Stomach smooth muscle (tissue), 2 donors: ENCODE data around the gene PCMT1.
"Not testable (repeated sequence)": the region's sequence is repeated elsewhere in the genome, so short reads cannot be mapped to it uniquely, and the experiment has no call there.

Source experiments
- H3K27ac ChIP-seq: one replicate; pipeline ENCODE4 v1.7.0; 2013; ENCODE audit warnings: mild to moderate bottlenecking, low read length, inconsistent platforms
- H3K27me3 ChIP-seq, 2 donors: one replicate each; pipeline ENCODE4 v1.7.0; 2013; ENCODE audit warnings: low read length in 2 of 2; ENCODE audit not compliant: insufficient read depth in 2 of 2, control insufficient read depth in 1 of 2
- H3K36me3 ChIP-seq, 2 donors: one replicate each; pipeline ENCODE4 v1.7.0; 2013; ENCODE audit warnings: low read length in 2 of 2; ENCODE audit not compliant: control insufficient read depth in 2 of 2, insufficient read depth in 2 of 2
- H3K4me1 ChIP-seq: one replicate; pipeline ENCODE4 v1.7.0; 2013; ENCODE audit warnings: low read length; ENCODE audit not compliant: control insufficient read depth, insufficient read depth
- H3K4me3 ChIP-seq, 2 donors: one replicate each; pipeline ENCODE4 v1.7.0; 2013; ENCODE audit warnings: low read length in 2 of 2
- H3K9ac ChIP-seq, 2 donors: one replicate each; pipeline ENCODE4 v1.7.0; 2013; ENCODE audit warnings: low read length in 2 of 2, mild to moderate bottlenecking in 1 of 2
- H3K9me3 ChIP-seq, 2 donors: one replicate each; pipeline ENCODE4 v1.7.0; 2013; ENCODE audit warnings: low read length in 2 of 2; ENCODE audit not compliant: control insufficient read depth in 2 of 2
- donor health status: healthy.
- donor health status: Pancreatic carcinoma.

Gene PCMT1

GRCh38 chr6:149751239-149751638 lies 1.7 kb downstream of the PCMT1 start:
- peaks cover 18% of the 10 kb centered on the region for H3K4me1 ChIP-seq
- no peak overlapping the region for H3K9ac ChIP-seq

GRCh38 chr6:149751920-149752319 lies 2.4 kb downstream of the PCMT1 start:
- not testable (repeated sequence) for H3K36me3 ChIP-seq, H3K27me3 ChIP-seq, H3K9ac ChIP-seq, H3K27ac ChIP-seq, H3K4me3 ChIP-seq, H3K9me3 ChIP-seq
- peaks cover 12% of the 10 kb centered on the region for H3K4me1 ChIP-seq

More at GRCh38 chr6:149751239-149751638, 1.7 kb downstream of the PCMT1 start:
- Histone ChIP-seq H3K9me3 (no peaks in the 10 kb centered on the region), H3K36me3 (no peaks in the 10 kb centered on the region), H3K4me3 (no peak overlapping the region), H3K27ac (no peak overlapping the region), H3K27me3 (no peaks in the 10 kb centered on the region)

- H3K36me3 ChIP-seq = no peaks in the 10 kb centered on the region
- H3K27ac ChIP-seq = no peak overlapping the region
- no peak overlapping the region for H3K9ac ChIP-seq
- no peak overlapping the region for H3K4me3 ChIP-seq
- H3K27me3 ChIP-seq = no peaks in the 10 kb centered on the region
- H3K9me3 ChIP-seq = no peaks in the 10 kb centered on the region
- peaks cover 12% of the 10 kb centered on the region for H3K4me1 ChIP-seq
Observed at GRCh38 chr6:149752600-149753373, 3.2 kb downstream of the PCMT1 start.

DNA sequence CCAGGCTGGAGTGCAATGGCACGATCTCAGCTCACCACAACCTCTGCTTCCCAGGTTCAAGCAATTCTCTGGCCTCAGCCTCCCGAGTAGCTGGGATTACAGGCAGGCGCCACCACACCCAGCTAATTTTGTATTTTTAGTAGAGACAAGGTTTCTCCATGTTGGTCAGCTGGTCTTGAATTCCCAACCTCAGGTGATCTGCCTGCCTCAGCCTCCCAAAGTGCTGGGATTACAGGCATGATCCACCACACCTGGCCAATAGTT lies 3.8 kb downstream of the PCMT1 start:
- not testable (repeated sequence) for H3K9me3 ChIP-seq, H3K27me3 ChIP-seq, H3K27ac ChIP-seq, H3K36me3 ChIP-seq, H3K4me3 ChIP-seq, H3K9ac ChIP-seq
- H3K4me1 ChIP-seq = peaks cover 12% of the 10 kb centered on the region

GRCh38 chr6:149754548-149754947 lies 5.0 kb downstream of the PCMT1 start:
- peaks cover 12% of the 10 kb centered on the region for H3K4me1 ChIP-seq
- H3K36me3 ChIP-seq = no peaks in the 10 kb centered on the region
- no peak overlapping the region for H3K4me3 ChIP-seq
- H3K27ac ChIP-seq = no peak overlapping the region
- H3K9me3 ChIP-seq = no peaks in the 10 kb centered on the region
- H3K9ac ChIP-seq = no peak overlapping the region
- H3K27me3 ChIP-seq = no peaks in the 10 kb centered on the region

GRCh38 chr6:149755300-149756260 lies 6.0 kb downstream of the PCMT1 start:
- H3K27ac ChIP-seq = no peak overlapping the region
- H3K9ac ChIP-seq = no peak overlapping the region
- H3K27me3 ChIP-seq = no peaks in the 10 kb centered on the region
- no peak overlapping the region for H3K4me3 ChIP-seq
- peaks cover 8% of the 10 kb centered on the region for H3K4me1 ChIP-seq
- H3K36me3 ChIP-seq = peaks cover 0 to 6% of the 10 kb centered on the region in 2 donors
- no peaks in the 10 kb centered on the region for H3K9me3 ChIP-seq

GRCh38 chr6:149756261-149756636 lies 6.7 kb downstream of the PCMT1 start:
- Histone ChIP-seq H3K27ac (no peak overlapping the region), H3K27me3 (no peaks in the 10 kb centered on the region), H3K4me1 (peaks cover 1% of the 10 kb centered on the region), H3K36me3 (peaks cover 0 to 6% of the 10 kb centered on the region in 2 donors), H3K9ac (no peak overlapping the region), H3K4me3 (no peak overlapping the region), H3K9me3 (no peaks in the 10 kb centered on the region)

- Histone ChIP-seq H3K4me3 (no peak overlapping the region), H3K27ac (no peak overlapping the region), H3K4me1 (no peaks in the 10 kb centered on the region), H3K36me3 (peaks cover 0 to 11% of the 10 kb centered on the region in 2 donors), H3K27me3 (no peaks in the 10 kb centered on the region), H3K9me3 (peaks cover 0 to 2% of the 10 kb centered on the region in 2 donors), H3K9ac (no peak overlapping the region)
Observed at GRCh38 chr6:149761438-149761837, 11.9 kb downstream of the PCMT1 start.

DNA sequence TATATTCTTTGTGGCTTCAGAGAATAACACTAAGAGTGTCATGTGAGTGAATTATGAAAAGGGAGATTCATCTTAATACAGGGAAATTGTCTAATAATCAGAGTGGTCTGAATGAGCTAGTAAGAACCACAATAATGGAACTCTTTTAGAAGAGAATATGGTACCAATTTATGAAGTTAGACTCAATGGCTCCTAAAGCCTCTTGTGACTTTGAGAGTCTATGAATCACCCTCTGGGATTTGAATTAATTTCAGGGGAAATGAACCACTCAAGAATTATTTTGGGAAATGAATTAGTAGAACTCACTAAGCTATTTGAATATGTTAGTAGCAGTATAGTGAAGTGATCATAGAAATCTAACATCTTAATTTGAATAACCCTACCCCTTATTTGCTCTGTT lies 14.3 kb downstream of the PCMT1 start:
- H3K27ac ChIP-seq = no peak overlapping the region
- H3K36me3 ChIP-seq = peaks cover 0 to 15% of the 10 kb centered on the region in 2 donors
- H3K9me3 ChIP-seq = peaks cover 0 to 2% of the 10 kb centered on the region in 2 donors
- no peaks in the 10 kb centered on the region for H3K4me1 ChIP-seq
- H3K9ac ChIP-seq = no peak overlapping the region
- no peaks in the 10 kb centered on the region for H3K27me3 ChIP-seq
- no peak overlapping the region for H3K4me3 ChIP-seq

DNA sequence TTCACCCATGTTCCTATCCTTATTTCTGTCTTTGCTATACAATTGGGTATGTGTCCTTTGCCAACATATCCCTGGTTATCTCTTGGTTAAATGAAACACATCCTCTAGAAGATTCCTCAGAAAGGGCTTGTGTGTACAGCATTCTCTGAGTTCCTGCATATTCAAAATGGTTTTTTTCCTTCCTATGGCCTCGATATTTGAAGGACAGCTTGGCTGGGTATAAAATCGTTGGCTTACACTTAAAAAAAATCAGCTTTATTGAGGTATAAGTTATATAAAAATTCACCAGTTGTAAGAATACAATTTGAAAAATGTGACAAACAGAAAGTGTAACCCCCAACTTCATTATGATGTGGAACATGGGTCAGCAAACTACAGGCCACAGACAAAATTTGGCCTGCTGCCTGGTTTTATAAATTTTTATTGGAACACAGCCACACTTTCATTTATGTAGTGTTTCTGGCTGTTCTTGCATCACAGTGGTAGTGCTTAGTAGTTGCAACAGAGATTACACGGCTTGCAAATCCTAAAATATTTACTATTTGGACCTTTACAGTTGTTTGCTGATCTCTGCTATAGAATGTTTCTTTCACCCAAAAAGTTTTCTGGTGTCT lies 16.7 kb downstream of the PCMT1 start:
- Histone ChIP-seq H3K36me3 (peaks cover 0 to 9% of the 10 kb centered on the region in 2 donors), H3K4me3 (no peak overlapping the region), H3K9me3 (peaks cover 0 to 2% of the 10 kb centered on the region in 2 donors), H3K4me1 (no peaks in the 10 kb centered on the region), H3K27ac (no peak overlapping the region), H3K27me3 (no peaks in the 10 kb centered on the region), H3K9ac (no peak overlapping the region)
